ENCODE results near the gene AGAP1.

DNA sequence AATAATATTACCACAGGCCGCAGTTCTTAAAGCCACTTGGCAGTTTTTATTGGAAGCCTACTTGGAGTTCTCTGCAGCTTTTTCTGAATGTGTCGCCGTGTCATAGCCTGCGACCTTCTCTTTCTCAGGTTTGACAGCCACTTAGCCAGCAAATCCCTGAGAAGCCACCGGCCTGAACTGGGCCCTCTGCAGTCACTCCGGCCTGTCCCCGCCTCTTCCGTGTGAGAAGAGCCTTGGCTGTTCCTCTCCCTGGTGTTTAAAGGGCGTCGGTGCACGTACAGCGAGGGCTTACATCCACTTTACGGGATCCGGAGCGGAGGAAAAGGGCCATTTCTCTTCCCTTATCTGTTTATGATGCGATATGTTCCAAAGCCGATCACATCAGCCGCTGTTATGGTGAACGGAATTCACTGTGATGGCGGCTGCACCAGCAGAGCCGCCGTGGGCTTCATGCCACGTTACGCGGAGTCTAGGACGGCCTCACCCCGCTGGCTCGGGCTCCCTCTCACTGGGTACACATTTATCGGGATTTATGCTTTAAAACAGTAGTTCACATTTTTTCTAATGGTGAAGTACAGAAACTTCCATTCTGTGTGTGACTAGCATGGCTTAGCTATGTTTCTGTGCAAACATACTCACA, 607.6 kb downstream of the AGAP1 start:
- TF ChIP-seq TAF1 (IDR thresholded peaks at IDR 0.05; ENCODE audit: borderline replicate concordance, insufficient read depth, low read length): no peak
- TF ChIP-seq POLR2AphosphoS5 (IDR thresholded peaks at IDR 0.05; ENCODE audit: low read depth, low read length): no peak
- TF ChIP-seq, protein P1, sequence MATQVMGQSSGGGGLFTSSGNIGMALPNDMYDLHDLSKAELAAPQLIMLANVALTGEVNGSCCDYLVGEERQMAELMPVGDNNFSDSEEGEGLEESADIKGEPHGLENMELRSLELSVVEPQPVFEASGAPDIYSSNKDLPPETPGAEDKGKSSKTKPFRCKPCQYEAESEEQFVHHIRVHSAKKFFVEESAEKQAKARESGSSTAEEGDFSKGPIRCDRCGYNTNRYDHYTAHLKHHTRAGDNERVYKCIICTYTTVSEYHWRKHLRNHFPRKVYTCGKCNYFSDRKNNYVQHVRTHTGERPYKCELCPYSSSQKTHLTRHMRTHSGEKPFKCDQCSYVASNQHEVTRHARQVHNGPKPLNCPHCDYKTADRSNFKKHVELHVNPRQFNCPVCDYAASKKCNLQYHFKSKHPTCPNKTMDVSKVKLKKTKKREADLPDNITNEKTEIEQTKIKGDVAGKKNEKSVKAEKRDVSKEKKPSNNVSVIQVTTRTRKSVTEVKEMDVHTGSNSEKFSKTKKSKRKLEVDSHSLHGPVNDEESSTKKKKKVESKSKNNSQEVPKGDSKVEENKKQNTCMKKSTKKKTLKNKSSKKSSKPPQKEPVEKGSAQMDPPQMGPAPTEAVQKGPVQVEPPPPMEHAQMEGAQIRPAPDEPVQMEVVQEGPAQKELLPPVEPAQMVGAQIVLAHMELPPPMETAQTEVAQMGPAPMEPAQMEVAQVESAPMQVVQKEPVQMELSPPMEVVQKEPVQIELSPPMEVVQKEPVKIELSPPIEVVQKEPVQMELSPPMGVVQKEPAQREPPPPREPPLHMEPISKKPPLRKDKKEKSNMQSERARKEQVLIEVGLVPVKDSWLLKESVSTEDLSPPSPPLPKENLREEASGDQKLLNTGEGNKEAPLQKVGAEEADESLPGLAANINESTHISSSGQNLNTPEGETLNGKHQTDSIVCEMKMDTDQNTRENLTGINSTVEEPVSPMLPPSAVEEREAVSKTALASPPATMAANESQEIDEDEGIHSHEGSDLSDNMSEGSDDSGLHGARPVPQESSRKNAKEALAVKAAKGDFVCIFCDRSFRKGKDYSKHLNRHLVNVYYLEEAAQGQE (IDR thresholded peaks at IDR 0.05; ENCODE audit: insufficient read depth in 1 of 2, low read depth in 2 of 2, low read length in 2 of 2): no peak
- no peak for TF ChIP-seq SIN3A (IDR thresholded peaks at IDR 0.05; ENCODE audit: borderline replicate concordance, insufficient read depth, low read length)
